Dermis blood vessel endothelial cell (primary cell): Measurements from ENCODE around the gene SNX3. TPM values are rescaled to one million over a fixed set of nuclear protein-coding genes. Genes with fewer than 3 reads are reported as not detected.
"Not testable (repeated sequence)": the region's sequence is repeated elsewhere in the genome, so short reads cannot be mapped to it uniquely, and the experiment has no call there.

Source experiments
- DNase-seq: peaks from one replicate; pipeline ENCODE4 v3.0.0; 2010
- total RNA-seq: library from RNA; depleted of rRNA; stranded (reverse); fragments of >200 nt; gene quantifications from 2 replicates; pipeline ENCODE4 v1.2.3, GENCODE V29; 2014

SNX3 gene
- 212 and 228 TPM in 2 replicates for total RNA-seq

DNA sequence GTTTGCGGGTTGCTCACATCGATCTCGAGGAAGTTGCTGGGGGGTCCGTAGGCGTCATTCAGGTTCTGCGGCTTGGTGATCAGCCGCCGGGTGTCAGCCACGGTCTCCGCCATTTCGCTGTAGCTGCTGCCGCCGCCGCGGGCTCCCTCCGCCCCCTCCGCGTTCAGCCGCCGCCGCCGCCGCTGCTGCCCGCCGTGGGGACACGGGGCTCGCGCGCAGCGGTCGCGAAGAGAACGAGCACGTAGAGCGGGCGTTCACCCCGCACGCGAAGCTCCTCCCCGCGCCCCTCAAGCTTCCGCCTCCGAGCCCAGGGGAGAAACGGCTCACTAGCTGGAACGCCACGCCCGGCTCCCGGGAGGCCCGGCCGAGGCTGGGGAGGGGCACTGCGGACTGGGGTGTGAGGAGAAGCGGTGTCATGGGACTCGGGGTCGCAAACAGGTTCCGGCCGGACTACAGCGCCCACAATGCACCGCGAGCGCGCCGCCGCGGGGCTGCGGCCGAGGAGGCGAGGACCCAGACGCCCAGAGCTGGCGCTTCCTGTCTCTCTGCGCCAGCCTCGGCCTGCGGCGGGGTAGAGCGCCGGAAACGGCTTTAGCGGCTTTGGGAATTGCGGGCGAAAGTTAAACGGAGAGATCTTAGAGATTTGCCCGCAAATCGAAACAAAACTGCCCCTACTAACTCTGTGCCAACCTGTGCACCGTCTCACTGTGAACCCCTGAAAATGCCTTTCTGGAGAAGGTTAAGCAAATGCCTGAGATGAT, at the start of gene SNX3:
Gene SNX3, minus strand, starts transcription at position 232 of the 761 bp plus-strand sequence. Its CDS starts 119 bp downstream, at position 113.
- peak; percentile 96 for DNase-seq

DNA sequence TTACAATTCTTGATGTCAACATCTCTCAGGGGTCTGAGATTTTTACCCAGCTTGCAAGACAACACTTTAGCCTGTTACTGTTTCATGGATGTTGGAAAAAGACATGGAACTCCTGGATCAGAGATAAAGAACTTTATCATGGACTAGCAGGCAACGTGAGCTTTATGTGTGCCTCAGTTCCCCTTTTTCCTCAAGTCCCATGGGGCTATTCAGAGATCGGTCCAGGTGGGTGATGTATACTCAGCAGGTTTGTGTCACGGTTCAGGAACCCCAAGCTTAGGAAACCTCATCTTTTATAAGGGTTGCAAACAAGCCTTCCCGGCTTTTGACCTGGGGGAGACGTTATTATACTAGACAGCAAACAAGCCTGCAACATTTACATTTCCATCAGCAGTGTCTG, 49.0 kb upstream of the SNX3 start:
- no peak for DNase-seq

DNA sequence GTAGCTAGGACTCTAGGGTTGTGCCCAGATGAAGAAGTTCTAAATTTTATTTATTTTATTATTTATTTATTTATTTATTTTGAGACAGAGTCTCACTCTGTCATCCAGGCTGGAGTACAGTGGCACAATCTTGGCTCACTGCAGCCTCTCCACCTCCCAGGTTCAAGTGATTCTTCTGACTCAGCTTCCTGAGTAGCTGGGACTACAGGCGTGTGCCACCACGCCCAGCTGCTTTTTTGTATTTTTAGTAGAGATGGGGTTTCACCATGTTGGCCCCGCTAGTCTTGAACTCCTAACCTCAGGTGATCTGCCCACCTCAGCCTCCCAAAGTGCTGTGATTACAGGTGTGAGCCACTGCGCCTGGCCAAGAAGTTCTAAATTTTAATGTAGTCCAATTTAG, 47.8 kb upstream of the SNX3 start:
- DNase-seq = peak; percentile 6

DNA sequence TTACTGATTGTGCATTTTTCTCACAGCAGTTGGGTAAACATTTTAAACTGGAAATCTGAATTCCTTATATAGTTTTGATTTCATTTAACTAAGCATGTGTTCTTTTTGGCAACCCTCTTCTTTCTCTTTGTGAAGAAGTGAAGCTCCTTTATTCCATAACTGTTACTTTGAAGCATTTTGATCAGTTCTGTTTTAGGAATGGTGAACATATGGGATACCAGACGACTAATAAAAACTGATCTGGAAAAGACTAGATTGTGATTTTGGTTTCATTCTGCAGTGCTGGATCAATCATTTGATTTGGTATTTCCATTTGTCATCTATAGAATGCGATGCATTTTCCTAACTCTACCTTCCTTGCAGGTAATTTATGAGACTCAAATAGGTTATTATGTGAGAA, 43.8 kb upstream of the SNX3 start:
- no peak for DNase-seq

DNA sequence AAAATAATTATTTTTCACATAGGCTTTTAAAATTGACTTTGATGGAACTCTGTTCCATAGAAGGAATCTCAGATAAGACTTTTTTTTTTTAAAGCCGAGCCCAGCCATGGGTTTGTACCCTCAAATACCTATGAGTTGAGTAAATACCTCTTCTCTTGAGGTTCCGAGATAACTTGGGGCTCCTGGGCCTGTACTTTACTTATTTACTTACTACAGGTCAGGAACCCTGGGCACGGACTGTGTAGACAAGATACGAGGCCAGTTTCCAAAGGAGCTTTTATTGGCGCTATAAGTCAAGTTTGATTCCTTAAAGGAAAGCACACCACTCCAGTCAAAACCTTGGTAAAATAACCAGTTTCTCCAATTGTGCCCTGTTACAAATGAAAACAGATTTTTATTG, 41.5 kb upstream of the SNX3 start:
- no peak for DNase-seq

DNA sequence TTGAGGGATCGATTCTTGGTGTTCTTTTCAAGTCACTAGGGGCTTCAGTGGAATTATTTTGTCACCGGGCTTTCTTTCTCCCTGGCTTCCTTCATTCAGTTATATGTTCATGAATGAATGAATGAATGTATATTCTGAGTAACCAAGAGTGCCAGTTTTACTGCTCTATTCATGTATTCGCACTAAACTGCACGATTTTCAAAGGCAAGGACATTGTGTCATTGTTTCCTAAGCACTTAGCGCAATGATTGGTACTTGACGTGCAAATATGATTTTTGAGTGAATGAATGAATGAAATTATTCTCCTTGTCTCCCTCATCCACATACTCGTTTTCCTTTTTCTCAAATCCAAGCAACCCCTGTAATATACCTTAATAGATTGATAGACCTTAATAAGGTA, 34.8 kb upstream of the SNX3 start:
- no peak for DNase-seq

DNA sequence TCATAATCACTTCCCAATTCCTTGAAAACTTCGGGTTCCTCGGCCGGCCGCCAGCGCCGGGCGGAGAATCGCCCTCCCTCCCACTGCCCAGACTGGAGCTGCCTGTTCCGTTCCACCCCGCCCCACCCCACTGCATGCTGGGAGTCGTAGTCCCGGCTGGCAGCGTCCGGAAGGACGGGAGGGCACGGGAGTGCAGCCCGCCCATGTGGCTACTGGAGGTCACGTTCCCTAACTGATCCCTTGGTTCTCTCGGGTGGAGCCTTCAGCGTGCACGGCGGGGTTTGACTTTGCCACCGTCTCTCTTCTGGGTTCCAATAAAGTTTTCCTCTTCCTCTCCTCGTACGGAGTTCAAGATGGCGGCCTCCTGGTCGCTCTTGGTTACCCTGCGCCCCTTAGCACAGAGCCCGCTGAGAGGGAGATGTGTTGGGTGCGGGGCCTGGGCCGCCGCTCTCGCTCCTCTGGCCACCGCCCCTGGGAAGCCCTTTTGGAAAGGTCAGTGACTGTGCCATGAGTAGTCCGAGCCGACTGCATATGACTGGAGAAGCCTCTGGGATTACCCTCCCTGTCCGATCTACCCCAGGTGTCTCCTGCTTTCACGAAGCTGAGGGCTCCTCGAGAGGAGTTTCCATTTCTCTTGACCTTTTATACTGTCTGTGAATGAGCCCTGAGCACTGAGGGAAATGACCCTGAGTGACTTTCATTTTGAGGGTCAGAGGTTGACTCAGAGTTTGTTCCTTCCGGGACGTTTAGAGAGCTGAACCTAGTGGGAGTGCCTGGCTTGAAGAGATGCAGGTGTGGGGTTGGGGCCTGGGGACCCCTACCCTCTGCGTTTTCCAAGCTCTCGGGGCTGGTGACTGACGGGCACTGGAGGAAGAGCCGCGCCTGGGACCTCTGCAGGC, 34.1 kb upstream of the SNX3 start, which contains the start of gene AFG1L:
Gene AFG1L, plus strand, starts transcription at position 328 of the 899 bp plus-strand sequence. Its CDS starts 26 bp downstream, at position 354.
- peak; percentile 90 for DNase-seq

DNA sequence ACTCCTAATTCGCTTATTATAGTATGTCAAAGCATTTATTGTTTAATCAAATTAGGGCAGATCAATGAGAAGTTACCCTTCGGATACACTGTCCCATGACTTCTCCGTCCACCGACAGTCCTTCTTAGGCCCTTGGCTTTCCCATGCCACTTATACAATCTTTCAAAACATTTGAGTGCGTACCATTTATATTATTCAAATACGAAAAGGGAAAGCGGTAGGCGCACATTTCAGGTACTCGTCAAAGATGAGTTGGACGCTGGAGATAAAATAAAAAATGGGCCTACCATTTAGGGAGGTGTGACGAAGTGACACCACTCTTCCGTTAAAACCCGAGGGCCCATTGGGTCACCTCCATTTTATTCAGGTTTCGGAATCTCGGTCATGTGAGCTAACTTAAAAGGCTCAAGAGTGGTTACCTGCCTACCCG, 33.5 kb upstream of the SNX3 start:
- no peak for DNase-seq

DNA sequence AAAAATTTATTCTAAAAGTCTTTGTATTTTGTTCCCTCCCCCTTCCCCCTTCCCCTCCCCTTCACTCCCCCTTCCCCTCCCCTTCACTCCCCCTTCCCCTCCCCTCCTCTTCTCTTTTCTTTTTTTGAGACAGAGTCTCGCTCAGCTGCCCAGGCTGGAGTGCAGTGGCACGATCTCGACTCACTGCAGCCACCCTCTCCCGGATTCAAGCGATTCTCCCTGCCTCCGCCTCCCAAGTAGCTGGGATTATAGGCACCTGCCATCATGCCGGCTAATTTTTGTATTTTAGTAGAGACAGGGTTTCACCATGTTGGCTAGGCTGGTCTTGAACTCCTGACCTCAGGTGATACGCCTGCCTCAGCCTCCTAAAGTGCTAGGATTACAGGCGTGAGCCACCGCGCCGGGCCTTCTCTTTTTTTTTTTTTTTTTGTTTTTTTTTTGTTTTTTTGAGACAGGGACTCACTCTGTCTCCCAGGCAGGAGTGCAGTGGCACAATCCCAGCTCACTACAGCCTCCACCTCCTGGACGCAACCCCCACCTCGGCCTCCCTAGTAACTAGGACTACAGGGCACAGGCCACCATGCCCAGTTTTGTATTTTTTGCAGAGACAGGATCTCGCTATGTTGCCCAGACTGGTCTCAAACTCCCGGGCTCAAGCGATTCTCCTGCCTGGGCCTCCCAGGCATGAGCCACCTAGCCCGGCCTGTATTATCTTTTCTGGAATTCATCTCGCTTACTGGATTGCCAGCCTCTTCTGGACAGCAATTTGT, 32.9 kb upstream of the SNX3 start:
- no peak for DNase-seq

DNA sequence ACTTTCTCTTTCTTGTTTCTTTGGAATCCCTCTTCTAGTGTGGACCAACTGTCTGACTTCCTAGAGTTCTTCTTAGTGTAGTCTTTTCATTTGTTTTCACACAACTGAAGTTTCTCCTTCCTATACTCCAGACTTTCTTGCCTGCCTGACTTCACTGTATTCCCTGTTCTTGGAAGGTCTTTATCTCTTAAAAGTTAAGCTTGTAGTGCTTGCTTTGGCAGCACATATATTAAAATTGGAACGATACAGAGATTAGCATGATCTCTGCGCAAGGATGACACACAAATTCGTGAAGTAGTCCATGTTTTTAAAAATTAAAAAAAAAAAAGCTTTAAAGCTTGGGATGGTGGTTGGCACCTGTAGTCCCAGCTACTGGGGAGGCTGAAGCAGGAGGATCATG, 31.7 kb upstream of the SNX3 start:
- not testable (repeated sequence) for DNase-seq

DNA sequence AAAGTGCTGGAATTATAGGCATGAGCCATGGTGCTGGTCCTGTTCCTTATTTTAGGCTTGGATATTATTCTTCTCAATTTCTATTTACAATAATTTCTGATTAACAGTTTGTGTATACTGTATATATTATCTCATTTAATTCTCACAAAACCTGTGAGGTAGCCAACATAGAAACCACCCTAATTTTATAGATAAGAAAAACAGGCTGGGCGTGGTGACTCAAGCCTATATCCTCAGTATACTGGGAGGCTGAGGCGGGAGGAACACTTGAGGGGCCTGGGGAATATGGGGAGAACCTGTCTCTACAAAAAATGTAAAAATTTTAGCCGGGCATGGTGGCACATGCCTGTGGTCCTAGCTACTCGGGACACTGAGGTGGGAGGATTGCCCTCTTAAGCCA, 30.3 kb upstream of the SNX3 start:
- DNase-seq = no peak

DNA sequence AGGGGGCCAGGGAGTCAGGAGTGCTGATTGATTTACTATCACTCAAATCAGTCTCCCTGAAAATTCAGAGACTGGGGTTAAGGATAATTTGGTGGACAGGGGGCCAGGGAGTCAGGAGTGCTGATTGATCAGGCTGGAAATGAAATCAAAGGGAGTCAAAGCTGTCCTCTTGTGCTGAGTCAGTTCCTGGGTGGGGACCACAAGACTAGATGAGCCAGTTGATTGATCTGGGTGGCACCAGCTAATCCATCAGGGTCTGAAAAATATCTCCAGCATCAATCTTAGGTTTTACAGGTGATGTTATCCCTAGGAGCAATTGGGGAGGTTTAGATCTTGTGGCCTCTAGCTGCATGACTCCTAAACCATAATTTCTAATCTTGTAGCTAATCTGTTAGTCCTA, 27.9 kb upstream of the SNX3 start:
- no peak for DNase-seq

DNA sequence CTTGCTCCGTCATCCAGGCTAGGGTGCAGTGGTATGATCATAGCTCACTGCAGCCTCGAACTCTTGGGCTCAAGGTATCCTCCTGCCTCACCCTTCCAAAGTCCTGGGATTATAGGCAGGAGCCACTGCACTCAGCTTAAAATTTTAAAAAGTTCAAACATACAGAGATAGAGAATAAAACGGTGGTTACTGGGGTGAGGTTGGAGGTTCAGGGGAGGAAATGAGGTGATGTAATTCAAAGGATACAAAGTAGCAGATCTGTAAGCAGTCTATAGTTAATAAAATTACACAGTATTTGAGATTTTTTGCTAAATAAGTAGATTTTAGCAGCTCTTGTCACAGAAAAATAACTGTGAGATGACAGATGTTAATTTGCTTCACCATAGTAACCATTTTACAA, 26.5 kb upstream of the SNX3 start:
- DNase-seq = no peak

DNA sequence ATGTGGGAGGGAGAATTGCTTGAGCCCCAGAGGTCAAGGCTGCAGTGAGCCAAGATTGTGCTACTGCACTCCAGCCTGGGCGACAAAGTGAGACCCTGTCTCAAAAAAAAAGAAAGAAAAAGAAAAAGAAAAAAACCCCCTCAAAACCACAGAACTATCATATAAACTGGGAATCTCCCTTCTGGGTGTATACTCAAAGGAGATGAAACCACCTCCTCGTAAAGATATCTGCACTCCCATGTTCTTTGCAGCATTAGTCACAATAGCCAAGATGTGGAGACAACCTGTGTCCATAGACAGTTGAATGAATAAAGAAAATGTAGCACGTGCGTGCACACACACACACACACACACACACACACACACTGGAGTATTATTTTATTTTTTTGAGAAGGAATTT, 25.5 kb upstream of the SNX3 start:
- no peak for DNase-seq

DNA sequence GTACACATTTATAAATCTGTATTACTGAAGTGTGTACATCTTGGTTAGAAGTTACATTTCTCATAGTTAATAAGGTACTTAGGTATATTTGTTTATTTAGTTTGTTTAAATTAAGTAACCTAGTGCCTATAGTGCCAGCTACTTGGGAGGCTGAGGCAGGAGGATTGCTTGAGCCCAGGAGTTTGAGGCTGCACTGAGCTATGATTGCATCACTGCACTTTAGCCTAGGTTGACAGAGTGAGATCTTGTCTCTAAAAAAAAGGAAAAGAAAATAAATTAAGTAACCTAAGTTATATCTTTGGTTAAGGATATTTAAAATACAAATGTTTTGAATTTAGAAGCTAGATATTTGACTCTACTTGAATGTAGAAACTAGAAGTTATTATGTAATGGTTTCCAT, 24.5 kb upstream of the SNX3 start:
- DNase-seq = no peak

DNA sequence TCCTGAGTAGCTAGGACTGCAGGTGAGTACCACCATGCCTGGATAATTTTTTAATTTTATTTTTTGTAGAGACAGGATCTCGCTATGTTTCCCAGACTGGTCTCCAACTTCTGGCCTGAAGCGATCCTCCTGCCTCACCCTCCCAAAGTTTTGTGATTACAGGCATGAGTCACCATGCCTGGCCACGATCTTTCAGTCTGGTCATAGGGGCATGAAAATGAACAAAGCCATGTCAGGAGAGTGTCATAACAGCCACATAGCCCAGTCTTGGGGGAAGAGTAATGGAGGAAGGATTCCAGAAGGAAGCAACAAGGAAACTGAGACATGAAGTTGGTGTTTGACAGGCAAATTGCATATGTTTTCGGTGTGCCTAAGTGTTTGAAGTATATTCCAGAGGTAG, 17.0 kb upstream of the SNX3 start:
- no peak for DNase-seq

DNA sequence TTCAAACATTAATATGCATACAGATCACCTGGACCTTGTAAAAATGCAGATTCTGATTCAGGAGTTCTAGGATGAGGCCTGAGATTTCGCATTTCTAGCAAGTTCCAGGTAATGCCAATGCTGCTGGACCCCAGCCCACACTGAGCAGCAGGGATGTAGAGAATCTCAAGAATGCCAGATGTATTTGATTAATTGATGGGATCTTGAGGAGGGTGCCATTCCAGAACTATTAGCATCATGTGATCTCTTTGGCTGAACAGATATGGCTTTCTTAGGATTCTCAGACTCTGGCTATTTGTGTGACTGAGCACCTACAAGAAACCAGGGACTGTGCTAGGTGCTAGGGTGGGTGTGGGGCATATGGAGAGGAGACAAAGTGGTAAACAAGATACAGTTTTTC, 16.5 kb upstream of the SNX3 start:
- no peak for DNase-seq

DNA sequence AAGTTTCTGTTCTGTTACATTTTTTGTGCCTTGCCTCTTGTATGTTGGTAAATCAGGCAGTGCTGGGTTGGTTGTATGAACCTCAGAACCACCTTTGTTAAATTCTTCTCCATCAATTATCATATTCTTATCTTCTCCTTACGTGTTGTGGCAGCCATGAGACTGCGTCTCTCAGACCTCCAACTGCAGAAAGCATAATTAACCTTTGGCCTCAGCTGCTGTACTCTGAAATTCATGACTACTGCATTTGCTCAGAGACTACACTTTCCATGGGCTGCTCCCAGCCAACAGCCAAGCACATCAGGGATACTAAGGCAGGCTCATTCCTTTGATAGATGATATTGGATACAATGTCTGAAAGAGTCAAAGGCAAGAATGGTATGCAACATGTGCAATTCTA, 15.1 kb upstream of the SNX3 start:
- DNase-seq = no peak

DNA sequence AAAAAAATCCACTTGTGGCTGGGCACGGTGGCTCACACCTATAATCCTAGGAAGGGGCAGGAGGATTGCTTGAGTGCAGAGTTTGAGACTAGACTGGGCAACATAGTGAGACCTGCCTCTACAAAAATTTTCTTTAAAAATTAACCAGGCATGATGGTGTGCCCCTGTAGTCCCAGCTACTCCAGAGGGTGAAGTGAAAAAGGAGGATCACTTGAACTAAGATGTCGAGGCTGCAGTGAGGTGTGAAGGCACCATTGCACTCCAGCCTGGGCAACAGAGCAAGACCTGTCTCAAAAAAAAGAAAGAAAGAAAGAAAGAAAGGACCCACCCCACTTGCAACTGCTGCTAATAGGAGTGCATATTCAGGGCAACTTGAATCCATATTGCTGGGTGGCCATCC, 13.7 kb upstream of the SNX3 start:
- no peak for DNase-seq

DNA sequence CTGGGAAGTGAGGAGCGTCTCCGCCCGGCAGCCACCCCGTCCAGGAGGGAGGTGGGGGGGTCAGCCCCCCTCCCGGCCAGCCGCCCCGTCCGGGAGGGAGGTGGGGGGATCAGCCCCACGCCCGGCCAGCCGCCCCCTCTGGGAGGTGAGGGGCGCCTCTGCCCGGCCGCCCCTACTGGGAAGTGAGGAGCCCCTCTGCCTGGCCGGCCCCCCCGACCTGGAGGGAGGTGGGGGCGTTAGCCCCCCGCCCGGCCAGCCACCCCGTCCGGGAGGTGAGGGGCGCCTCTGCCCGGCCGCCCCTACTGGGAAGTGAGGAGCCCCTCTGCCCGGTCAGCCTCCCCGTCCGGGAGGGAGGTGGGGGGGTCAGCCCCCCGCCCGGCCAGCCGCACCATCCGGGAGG, 9.1 kb upstream of the SNX3 start:
- not testable (repeated sequence) for DNase-seq

DNA sequence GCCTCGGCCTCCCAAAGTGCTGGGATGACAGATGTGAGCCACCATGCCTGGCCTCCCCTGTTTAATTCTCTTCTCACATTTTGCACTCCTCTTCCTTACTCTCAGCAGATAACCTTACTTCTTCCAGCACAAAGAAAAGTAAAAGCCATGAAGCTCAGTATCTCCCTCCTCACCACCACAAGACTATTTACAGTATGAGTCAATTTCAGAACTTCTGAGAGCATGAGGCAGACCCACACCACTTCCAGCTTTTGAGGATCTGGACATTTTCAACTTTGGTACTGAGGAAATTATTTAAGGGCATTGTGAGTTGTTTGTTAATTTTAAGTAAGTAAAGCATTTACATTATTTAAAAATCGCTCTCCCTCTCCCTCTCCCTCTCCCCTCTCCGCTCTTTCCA, 8.0 kb upstream of the SNX3 start:
- no peak for DNase-seq

DNA sequence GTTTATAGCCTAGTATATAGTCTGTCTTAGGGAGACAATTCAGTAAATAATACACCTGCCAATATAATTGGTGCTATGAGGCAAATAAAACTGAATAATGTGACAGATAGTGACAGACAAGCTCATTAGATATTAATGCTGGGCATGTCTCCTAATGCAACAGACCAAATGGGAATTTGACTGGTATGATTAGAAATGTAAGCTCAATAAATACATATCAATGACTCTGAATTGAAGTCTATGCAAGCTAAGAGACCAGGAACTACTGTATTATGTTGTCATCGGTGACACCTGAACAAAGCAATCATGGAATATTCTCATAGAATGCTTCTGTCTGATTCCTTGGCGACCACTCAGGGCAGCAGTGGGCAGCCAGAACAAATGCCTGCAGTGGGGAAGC, 2.5 kb upstream of the SNX3 start:
- DNase-seq = no peak
